Inferior parietal cortex (tissue), 1 donor: ENCODE data around the gene ZMPSTE24.
A peak's percentile ranks its signal among the peaks of the same experiment; 100 is the strongest.
"Not testable (repeated sequence)": the region's sequence is repeated elsewhere in the genome, so short reads cannot be mapped to it uniquely, and the experiment has no call there.

Source experiments
- DNase-seq: peaks from one replicate; pipeline ENCODE4 v3.0.0-alpha.2; 2016; ENCODE audit errors: extremely low spot score

Gene ZMPSTE24

GRCh38 chr1:40257688-40258444 is at the start of gene ZMPSTE24:
Gene ZMPSTE24 (plus strand): TSS chr1:40258236. CDS start chr1:40258272, 36 bp downstream.
- peak; percentile 97 for DNase-seq

GRCh38 chr1:40210511-40211204 is 47.4 kb upstream of the ZMPSTE24 start:
- no peak for DNase-seq

- DNase-seq = no peak
Measured at GRCh38 chr1:40218333-40218732, 39.7 kb upstream of the ZMPSTE24 start.

- not testable (repeated sequence) for DNase-seq
Measured at GRCh38 chr1:40221471-40221905, 36.5 kb upstream of the ZMPSTE24 start.

- no peak for DNase-seq
Measured at GRCh38 chr1:40221977-40222772, 35.9 kb upstream of the ZMPSTE24 start.

- no peak for DNase-seq
Measured at GRCh38 chr1:40224040-40224439, 34.0 kb upstream of the ZMPSTE24 start.

- no peak for DNase-seq
Measured at GRCh38 chr1:40226192-40226591, 31.8 kb upstream of the ZMPSTE24 start.

GRCh38 chr1:40232444-40232843 is 25.6 kb upstream of the ZMPSTE24 start:
- DNase-seq = no peak

GRCh38 chr1:40239626-40240025 is 18.4 kb upstream of the ZMPSTE24 start:
- no peak for DNase-seq

GRCh38 chr1:40240390-40240789 is 17.6 kb upstream of the ZMPSTE24 start:
- no peak for DNase-seq

- no peak for DNase-seq
Measured at GRCh38 chr1:40241362-40241761, 16.7 kb upstream of the ZMPSTE24 start.

- DNase-seq = no peak
Measured at GRCh38 chr1:40243351-40243750, 14.7 kb upstream of the ZMPSTE24 start.

GRCh38 chr1:40244138-40244744 is 13.8 kb upstream of the ZMPSTE24 start:
- no peak for DNase-seq

GRCh38 chr1:40245686-40246085 is 12.3 kb upstream of the ZMPSTE24 start:
- DNase-seq = no peak

GRCh38 chr1:40247655-40248054 is 10.4 kb upstream of the ZMPSTE24 start, which contains the start of gene TMCO2:
Gene TMCO2 (plus strand): TSS chr1:40247937. CDS start chr1:40247994, 57 bp downstream.
- no peak for DNase-seq

- no peak for DNase-seq
Measured at GRCh38 chr1:40248412-40248811, 9.6 kb upstream of the ZMPSTE24 start.

- DNase-seq = no peak
Measured at GRCh38 chr1:40251456-40251855, 6.6 kb upstream of the ZMPSTE24 start.

GRCh38 chr1:40252601-40253000 is 5.4 kb upstream of the ZMPSTE24 start:
- no peak for DNase-seq

- no peak for DNase-seq
Measured at GRCh38 chr1:40255231-40255630, 2.8 kb upstream of the ZMPSTE24 start.

GRCh38 chr1:40256401-40257084 is 1.5 kb upstream of the ZMPSTE24 start:
- no peak for DNase-seq

- DNase-seq = peak; percentile 79
Measured at GRCh38 chr1:40257313-40257687, 736 bp upstream of the ZMPSTE24 start.
